H1 (cell line): Measurements from ENCODE around the gene NFKBIE.

Experiments used
- CBX8 ChIP-seq: fragments of 300-800, 300-1000 bp; sonication (generic); IDR thresholded peaks from 2 replicates; pipeline ENCODE4 v1.7.1; 2016; ENCODE audit warnings: low read depth, low read length, borderline replicate concordance
- CTCF ChIP-seq, 3 experiments: IDR thresholded peaks; 1 replicate in 2 of 3; 2 replicates in 1 of 3; pipeline versions ENCODE4 v1.5.1 to v1.6.1; 2011; ENCODE audit warnings: low read length in 3 of 3, mild to moderate bottlenecking in 3 of 3, inconsistent platforms in 2 of 3, low read depth in 1 of 3, moderate library complexity in 1 of 3; ENCODE audit not compliant: insufficient read depth in 1 of 3; ENCODE audit errors: control extremely low read depth in 1 of 3
- EZH2 ChIP-seq: fragments of 200-600 bp; sonication (generic); IDR thresholded peaks from 2 replicates; pipeline ENCODE4 v1.7.1; 2012; ENCODE audit warnings: low read depth, mild to moderate bottlenecking, moderate library complexity, low read length, inconsistent platforms; ENCODE audit not compliant: severe bottlenecking
- TAF1 ChIP-seq: IDR thresholded peaks from 2 replicates; pipeline ENCODE4 v1.6.1; 2011; ENCODE audit warnings: mild to moderate bottlenecking, low read depth, low read length

- TF ChIP-seq TAF1 (no peak), CTCF (IDR thresholded peaks at IDR 0.05; ENCODE audit: control extremely low read depth in 1 of 3, insufficient read depth in 1 of 3, low read depth in 1 of 3, low read length in 3 of 3) (no peak), CBX8 (no peak), EZH2 (no peak)
Measured at GRCh38 chr6:44266347-44266746, 996 bp upstream of the NFKBIE start.
